Activated naive CD4-positive, alpha-beta T cell treated with anti-CD3 and anti-CD28 coated beads, Interleukin-2, amount 50 U/mL, for 16 hours (primary cell): ENCODE measurements around the gene TRIM9.

Experiments
- DNase-seq: peaks from one replicate; pipeline ENCODE4 v3.0.0-alpha.2; 2020

TRIM9 gene

DNA sequence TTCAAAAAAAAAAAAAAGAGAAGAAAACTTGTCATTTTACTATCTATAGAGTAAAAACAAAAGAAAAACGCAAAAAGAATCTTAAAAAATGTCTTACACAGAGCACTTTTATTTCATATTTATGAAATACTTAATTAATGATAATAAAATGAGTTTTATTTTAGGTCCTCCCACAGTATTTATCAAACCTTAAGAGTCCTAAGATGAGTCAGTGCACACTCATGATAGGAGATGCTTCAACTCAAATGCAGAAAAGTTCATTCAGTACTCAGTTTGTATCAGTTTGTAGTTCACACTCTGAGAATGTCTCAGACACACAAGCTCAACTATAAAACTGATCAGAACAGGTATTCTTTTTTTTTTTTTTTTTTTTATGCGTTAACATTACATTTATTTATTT lies 41.7 kb downstream of the TRIM9 start:
- DNase-seq = no peak

DNA sequence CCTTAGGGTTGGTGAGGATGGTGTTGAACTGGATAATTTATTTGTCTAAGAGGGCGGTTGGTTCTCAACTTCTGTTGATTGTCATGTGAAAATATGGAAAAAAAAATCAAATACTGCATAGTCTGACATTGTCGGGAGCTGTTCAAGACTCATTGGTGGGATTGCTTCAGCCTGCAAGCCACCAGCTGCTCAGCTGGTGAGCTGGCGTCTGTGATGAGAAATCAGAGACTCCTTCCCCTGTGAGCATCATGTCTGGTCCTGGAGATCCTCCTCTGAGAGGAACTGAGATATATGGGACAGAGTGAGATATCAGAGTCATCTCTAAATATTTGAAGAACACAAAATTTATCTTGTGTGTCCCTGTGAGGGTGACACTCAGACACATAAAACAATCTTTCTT lies 49.9 kb downstream of the TRIM9 start:
- no peak for DNase-seq

DNA sequence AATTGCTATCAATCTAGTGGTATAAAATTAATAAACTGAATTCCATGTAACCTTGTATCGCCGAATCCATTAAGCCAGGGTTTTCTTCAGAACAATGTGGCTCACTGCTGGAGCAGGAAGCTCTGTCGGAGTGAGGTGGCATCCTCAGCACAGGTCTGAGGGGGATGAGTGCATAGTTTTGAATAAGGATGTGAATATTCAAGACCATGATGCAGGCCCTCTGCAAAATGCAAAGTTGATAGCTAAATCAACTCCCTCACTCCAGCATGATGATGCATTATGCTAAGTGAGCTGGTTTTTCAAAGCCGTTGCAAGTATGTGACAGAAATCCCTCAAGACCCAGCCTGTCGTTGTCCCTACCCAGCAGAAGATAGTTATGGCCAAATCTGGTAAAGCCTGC lies 53.0 kb downstream of the TRIM9 start:
- no peak for DNase-seq

DNA sequence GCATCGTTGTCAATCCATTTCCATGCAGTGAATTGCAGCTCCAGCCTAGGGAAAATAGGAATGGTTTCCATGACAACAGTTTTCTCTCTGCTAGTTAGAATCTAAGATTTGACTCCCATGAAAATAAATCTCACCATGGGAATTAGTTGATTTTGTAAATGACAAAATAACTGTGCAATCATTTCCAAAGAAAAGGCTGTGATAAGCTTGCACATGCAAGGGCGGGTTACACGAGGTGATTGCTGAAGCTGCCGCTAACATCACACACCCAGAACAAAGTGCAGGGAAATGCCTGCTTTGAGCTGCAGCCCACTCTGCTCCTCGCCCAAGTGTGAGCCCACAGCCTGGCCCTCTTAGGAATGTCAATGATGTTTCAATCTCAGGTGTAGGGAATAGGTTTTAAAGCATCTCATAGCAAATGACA lies 53.8 kb downstream of the TRIM9 start:
- DNase-seq = no peak

DNA sequence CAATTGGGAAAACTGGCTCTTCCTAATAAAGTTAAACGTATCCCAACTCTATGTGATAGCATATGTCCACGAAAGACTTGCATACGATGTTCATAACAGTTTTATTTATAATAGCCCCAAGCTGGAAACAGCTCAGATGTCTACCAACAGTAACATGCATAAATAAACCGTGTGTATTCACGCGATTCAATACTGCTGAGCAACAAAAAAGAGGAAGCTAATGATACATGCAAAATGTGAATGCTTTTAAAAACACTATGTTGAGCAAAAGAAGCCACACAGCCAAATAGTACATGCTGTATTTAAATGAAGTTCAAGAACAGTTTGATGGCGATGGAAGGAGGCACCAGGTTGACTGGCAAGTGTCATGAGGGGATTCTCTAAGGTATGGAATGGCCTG lies 55.7 kb downstream of the TRIM9 start:
- no peak for DNase-seq

DNA sequence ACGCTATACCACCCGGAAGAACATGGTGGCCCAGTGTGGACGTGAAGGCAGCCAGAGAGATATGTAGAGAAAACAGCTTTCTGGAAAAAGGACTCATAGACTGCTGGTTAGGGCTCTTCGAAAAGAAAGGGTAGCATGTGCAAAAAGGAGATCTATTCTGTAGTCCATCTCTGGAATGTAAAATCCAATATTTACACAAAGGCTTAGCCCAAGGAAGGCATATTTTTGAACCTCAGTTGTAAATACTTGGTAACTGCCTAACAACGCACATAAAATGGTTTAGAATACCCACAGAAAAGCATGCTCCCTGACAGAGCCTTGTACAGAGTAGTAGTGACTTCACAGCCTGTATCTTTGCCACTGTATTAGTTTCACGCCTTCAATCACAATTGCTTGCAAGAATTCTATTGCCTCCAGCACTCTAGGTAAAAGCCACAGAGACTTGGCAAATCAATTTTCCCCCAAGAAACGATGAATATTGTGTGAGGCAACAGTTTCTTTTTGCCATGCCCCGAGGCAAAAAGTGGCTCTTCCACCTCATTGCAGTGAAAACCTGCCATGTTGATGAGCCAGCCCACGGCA lies 59.2 kb downstream of the TRIM9 start:
- DNase-seq = no peak

DNA sequence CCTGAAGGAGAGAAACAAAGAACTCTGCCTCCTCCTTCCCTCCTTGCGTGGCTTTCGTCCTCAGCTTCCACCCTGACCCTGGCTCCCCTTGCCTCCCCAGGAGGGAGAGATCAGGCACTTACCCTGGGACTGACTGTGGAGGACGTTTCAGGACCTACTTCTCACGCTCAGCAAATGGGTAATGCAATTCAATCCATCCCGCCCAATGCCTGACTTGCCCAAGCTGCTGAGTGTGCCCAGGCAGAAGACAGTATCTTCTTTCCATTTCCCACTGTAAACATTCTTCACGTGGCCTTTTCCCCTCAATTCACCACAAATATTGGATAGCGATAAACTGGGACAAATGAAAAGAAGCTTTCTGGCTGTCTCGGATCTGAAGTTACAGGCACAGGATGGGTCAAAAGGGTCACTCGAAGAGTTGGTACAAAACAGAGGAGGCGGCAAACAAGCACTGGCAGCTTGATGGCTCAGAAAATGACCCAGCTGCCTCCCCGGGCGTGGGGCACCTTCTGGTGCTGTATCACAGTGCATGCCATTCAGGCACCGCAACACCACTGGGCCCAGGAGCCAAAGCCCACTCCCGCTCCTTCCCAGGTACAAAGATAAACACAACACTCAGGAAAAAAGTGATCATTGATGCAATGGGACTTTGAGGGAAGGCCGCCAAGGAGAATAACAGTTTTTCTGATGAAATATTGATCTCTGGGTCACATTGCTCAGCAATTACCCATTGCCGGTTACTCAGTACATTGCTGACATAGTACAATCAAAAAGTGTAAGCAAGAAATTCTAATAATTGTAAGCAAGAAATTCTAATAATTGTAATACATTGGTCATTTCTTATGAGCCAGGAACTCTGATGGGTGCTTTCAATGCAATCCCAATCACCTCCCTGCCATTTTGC lies 65.8 kb downstream of the TRIM9 start:
- DNase-seq = no peak

DNA sequence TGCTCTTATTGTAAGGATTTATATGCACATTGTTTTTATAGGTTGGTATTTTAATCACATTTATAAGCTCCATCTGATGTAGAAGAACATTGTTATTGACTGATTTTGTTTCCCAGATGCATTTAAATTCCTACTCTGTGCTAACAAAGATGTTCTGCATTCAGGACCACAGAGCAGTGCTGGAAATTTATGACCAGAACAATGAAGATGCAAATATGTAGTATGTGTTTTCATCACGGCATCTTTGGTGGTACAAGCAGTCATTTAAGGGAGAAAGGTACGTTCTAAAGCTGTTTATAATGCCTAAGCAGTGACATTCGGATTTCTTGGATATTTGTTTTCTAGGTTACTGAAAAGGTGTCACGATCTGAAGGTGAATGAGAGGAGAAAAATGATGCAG lies 66.5 kb downstream of the TRIM9 start:
- DNase-seq = no peak

DNA sequence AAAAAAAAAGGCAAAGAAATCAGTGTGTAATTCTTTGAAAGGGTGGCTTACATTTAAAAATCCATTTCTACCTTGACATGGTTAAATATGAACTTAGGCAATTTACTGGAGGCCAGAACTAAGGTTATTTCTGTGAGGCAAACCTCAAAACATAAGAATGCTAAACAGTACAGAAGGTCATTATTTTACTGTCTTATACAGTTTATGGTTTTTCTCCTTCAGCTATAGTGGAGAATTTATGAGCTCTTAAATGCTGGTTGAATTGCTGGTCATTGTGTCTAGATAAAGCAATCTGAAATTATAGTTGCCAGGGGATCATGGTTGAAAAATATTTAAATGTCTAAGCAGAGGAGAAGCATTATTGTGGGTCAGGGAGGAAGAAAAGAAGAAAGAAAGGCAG lies 70.5 kb downstream of the TRIM9 start:
- no peak for DNase-seq

DNA sequence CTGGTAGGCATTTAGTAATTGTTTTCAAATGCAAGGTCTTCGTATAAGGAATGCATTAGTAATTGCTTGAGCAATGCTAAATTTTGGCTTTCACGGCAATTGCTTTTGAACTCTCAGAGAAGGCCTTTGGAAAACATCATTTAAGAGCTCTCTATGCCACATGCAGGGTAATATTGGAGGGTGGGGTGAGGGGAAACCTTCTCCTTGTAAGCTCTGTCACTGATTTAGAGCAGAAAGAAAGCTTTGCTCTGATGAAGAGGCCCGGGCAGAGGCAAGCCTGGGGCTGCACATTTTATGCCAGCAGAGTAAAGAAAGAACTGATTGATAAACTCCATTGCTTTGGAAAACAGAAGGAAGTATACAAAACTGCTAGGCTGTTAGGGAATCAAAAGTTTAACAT lies 70.9 kb downstream of the TRIM9 start:
- no peak for DNase-seq

DNA sequence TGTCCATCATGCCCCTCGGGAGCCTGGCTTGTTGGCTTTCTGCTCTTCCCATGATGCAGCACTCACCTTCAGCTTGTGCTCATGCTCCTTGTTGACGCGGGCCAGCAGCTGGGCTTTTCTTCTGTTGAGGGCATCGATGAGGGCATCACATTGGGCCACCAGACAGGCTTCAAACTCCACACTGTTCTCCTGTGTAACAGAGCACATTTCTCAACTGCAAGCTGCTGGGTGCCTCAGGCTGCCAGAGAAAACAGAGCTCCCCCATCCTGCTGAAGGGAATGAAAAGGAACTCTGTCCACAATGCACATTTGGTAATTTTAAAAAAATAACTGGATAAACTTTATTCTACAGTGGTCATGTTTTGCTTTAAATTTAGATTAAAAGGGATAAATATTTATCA lies 72.1 kb downstream of the TRIM9 start:
- no peak for DNase-seq

DNA sequence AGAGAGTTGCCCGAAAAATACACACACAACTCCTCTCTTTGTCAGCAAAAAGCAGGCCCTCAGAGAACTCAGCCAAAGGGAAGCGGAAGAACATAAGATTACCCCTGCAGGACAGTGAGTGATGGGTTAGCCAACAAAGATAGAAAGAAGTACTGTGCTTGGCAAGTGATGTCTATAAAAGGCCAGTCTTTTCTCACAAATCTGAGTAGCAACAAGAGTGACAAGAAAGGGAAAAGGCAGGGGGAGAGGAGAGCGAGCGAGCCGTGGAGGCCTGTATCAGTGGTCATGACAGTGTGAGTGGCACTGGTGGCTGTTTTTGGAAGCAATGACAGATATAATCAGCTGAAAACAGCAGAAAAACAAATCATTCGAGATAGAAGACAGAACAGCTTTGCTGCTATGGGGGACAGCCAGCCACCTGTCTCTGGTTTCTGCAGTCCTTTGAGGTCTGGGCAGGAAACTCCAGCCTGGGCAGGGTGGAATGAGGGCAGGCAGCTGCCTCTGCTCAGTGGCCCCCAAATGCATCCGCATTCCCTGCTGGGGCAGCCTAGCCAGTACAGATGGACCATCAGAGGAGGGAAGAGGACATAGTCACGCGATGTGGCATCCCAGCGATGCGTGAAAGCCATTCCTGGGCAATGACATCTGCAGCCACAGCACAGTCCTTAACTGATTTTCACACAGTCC lies 74.7 kb downstream of the TRIM9 start:
- DNase-seq = no peak

DNA sequence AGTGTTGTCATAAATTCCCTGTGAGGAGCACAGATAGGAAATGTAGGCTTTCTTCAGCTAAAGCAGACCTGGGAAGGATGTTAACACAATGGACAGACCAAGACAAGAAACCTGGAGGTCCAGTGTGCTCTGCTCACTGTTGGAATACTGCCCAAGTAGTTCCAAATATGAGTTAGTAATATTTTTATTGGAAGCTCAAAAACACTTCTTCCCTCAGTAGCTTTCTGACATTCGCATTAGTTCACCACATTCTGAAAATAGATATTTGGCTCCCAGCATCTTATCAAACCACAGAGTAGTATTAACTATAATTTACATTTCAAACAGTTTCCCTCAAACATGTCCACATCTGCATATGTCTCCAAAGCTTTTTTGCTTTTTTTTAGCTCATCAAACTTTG lies 75.8 kb downstream of the TRIM9 start:
- DNase-seq = no peak

DNA sequence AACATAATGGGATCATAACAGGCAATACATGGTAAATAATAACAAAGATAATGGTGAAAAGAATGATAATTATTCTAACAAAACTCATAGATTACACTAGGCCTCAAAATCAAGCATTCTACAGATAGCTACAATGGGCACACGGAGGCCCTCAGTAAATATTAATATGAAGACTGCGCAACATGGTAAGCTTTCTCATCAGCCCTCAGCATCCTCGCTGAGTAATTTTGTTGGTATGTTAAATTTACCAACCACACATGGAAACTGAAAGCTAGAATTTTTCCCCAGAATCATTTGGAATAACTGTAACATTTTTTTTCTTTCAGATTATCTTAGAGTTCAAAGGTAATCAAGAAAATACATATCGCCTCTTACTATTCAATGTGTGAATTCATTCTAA lies 76.4 kb downstream of the TRIM9 start:
- no peak for DNase-seq

DNA sequence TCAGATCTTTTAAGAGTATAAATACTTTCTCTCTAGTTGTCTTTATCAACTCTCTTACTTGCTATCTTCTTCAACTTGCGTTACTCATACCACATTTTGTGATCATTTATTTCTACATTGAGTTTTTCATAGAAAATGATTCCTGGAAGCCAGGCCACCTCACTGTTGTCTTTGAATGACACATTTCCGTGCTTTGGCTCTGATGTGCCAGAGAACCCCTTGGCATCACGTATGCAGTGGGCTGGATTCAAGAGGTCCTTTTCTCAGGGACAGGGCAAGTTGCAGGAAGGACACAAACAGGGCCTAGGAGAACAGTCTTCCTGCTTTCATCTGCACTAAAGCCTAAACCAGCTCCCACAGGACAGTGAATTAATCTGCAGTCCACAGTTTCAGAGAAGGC lies 80.3 kb downstream of the TRIM9 start:
- no peak for DNase-seq

DNA sequence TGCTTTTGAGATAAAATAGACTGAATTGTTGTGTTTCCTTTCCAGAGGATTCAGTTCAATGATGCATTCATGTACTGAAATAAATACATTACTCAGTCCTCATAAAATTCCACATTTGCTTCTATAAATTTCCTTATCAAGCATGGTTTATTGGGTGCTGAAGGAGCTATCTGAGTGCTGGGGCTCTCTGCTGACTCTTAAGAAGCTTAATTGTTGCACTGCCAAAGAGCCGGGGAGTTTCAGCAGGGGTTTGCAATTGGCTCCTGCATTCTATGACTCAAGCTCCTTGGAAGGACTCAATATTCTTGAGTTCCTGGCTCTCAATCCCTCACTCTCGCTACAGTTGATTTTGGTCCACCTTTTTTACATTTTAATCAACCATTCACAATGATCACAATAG lies 80.8 kb downstream of the TRIM9 start:
- no peak for DNase-seq

DNA sequence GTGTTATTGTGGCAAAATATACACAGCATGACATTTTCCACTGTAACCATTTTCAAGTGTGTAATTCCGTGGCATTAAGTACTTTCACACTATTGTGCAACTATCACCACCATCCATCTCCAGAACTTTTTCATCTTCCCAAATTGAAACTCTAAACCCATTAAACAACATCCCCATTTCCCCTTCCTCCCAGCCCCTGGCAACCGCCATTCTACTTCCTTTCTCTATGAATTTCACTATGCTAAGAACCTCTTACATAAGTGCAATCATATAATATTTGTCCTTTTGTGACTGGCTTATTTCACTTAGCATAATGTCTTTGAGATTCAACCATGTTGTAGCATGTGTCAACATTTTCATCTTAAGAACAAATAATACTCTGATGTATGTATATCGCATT lies 82.8 kb downstream of the TRIM9 start:
- DNase-seq = no peak

DNA sequence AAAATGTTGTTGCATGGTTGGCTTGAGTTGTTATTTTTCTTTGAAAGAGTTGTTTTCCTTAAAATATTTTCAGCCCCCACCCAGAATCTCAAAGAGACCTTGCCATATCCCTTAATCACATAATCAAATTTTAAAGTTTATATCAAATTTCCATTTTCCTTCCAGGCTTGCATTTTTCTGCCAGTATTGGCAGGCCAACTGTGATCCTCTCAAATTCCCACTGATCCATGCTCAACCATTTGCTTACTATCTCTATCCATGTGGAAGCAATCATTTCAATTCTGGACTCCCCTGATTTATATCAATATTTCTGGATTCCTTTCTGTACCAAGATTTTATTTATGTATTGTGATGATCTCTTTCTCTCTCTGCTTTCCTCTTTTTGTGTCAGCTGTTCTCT lies 86.5 kb downstream of the TRIM9 start:
- no peak for DNase-seq

DNA sequence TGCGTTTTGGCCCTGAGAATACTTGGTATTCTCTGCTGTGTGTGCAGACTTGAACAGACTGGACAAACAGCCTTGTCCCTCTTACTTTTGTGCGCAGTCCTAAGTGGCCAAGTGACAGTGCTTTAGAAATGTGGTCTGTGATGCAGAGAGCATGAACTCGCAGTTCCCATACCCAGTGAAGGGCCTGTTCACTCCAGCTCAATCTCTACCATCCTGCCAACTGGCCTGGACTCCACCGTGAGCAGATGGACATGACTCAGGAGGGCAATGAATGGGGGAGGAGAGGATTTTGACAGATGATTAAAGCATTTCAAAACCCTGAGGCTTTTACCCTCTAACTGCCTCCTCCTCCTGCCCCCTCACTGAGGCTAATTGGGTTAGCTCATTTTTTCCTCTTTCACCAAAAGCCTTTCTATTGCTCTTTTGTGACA lies 88.1 kb downstream of the TRIM9 start:
- no peak for DNase-seq

DNA sequence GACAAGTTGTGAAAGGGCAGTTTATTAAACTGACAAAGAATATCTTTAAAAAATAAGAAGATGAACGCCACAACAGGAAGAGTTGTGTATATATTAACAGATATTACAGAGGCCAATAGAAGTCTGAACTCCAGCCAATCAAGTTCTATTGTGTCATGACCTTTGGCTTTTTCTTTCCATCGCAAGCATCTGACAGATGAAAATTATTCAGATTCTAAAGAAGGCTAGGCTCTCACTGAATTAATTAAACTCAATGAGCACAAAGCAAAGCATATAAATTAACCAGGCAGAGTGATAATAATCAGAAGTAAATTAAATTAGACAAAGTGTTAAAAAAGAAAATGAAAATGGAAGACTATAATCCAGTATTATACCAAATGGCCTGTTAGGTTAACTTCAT lies 88.6 kb downstream of the TRIM9 start:
- no peak for DNase-seq

DNA sequence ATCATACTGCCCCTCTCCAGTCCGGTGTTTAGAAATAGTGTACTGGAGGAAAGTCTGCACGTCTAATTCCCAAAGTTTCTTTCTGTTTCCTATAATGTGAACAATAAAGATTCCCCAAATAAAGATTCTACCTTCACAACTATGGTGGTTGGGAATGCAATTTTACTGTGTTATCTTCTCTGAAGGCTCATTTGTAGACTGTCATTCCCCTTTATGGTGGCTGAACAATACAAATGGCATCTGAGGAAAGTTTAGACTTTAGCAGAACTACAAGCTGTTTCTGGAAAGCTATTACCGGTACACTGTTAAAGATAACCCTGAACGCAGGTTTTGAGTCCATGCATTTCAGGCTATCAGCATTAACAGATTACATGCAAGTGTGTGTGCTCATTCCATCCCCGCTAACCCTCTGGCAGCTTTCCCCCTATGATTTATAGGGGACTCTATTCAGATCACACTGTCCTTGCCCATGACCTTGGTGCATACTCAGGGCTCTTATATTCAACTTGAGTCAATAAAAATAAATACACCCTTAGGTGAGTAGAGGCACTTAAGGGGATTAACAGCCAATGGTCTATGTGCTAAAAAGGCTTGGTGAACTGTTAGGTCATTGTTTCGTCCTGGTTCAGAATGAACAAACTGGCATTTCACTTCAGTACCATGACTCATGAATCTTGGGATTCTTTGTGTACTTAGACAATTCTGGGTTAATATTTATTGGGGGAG lies 89.9 kb downstream of the TRIM9 start:
- DNase-seq = no peak

DNA sequence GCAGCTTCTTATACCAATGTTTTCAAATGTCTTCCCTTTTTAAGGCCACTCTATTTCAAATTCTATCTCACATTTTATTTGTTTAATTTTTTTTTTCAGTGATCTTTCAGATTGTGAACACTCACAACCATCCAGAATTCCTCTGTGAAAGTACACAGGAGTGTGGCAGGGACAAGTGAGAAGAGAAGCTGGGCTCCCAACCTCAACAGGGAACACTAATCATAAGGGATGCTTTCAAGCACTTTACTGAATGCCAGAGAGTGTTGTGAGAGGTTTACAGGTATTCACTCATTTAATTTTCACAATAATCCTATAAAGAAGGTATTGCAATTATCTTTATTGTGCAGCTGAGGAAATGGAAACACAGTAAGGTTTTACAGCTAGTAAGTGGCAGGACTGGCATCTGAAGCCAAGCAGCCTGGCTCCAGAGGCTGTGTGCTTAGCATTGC lies 90.5 kb downstream of the TRIM9 start:
- DNase-seq = no peak

DNA sequence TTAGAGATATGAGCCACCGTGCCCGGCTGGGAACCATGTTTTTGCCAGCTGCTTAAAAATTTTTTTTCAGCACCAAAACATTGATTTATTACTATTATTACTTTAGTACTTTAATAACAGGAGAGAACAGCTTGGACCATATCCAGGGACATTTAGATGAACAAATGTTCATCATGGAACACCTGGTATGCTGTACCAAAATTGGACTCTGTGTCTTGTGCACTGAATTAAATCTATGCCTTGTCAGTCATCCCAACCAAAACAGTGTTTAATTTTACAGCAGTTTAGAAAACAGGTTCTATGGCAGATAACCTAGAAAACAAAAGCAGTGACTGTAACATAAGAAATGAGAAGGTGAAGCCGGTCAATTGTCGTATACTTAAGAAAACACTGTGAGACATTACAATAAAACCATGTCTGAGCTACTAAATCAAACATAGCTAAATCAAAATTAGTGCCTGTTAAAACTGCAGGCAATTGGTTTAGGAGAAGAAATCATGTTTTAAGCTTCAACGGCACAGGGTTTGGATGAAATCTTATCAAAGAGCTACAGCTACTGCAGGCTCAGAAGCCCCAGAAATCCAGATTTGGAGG lies 92.4 kb downstream of the TRIM9 start:
- DNase-seq = no peak
